Muscle of leg (tissue), 11 donors: ENCODE results near the gene CSTB. TPM values are rescaled to one million over a fixed set of nuclear protein-coding genes. Genes with fewer than 3 reads are reported as not detected.
A peak's percentile ranks its signal among the peaks of the same experiment; 100 is the strongest.

Experiments
- DNase-seq: peaks from one replicate; pipeline ENCODE4 v3.0.0; 2013
- H3K27ac ChIP-seq: one replicate; pipeline ENCODE4 v1.5.1; 2013; ENCODE audit warnings: mild to moderate bottlenecking, low read length, control low read depth
- H3K27me3 ChIP-seq: one replicate; pipeline ENCODE4 v1.6.1; 2013; ENCODE audit warnings: low read length; ENCODE audit not compliant: control insufficient read depth, insufficient read depth
- H3K36me3 ChIP-seq: one replicate; pipeline ENCODE4 v1.6.1; 2013; ENCODE audit warnings: low read length; ENCODE audit not compliant: control insufficient read depth, insufficient read depth
- H3K4me1 ChIP-seq: one replicate; pipeline ENCODE4 v1.6.1; 2013; ENCODE audit warnings: low read length; ENCODE audit not compliant: control insufficient read depth, insufficient read depth
- H3K4me3 ChIP-seq: one replicate; pipeline ENCODE4 v1.5.1; 2013; ENCODE audit warnings: low read length, control low read depth
- H3K9me3 ChIP-seq: replicated peaks from 2 replicates; pipeline ENCODE4 v1.6.1; 2013; ENCODE audit warnings: low read depth, low read length; ENCODE audit not compliant: control insufficient read depth
- WGBS: methylation state at CpG from one replicate; pipeline ENCODE4 v1.1.5; 2013; ENCODE audit warnings: missing lambda C conversion rate; ENCODE audit not compliant: insufficient coverage; 5-methylcytosine and 5-hydroxymethylcytosine counted together
- polyA plus RNA-seq, 8 donors: library from polyadenylated mRNA; unstranded; fragments of 120-200 nt; gene quantifications; one replicate each; pipeline versions ENCODE4 v1.2.1 to v1.2.3, GENCODE V29; 2013; ENCODE audit warnings: inconsistent platforms in 1 of 8, low replicate concordance in 1 of 8; ENCODE audit not compliant: insufficient read length in 8 of 8, insufficient read depth in 1 of 8
- total RNA-seq: library from RNA; stranded (reverse); fragments of 120-200 nt; gene quantifications from one replicate; pipeline ENCODE4 v1.2.4, GENCODE V29; 2013

CSTB gene
- total and polyA plus RNA-seq, 9 donors = 5.6 to 26.0 (median 22.8) TPM

DNA sequence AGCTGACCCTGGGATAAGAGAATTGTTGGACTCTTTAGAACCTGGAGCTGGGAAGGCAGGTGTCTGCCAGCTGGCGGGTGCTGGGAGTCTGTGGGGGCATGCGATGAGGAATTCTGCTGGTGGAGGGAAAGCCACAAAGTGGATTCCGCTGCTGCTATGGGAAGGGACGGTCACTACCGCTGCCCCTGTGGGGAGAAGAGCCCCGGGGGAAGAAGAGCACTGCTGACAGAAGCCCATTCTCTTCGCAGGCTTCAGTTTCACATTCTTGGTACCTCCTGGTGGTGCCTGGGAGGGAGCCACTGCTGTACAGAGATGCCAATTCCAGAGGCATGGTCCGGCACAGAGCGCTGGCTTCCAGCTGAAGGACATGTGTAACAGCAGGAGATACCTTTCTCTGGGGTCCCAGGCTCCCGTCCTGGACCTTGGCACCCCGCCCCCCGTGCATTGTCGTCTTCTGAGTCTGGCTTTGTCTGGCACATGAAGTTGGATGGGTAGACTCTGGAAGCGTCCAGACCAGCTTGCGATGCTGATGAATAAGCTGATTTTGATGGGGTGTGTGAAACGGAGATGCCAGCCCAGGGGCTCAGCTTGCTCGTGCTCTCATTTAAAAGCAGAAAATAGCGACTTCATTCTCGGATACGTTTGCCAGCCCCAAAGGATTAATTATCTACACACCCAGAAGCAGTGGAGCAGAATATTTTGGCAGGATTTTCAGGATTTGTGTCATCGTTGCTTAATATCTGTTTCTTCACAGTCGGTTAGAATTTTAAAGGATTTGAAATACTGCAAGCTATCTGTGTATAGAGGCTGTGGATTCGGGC is 44.0 kb downstream of the CSTB start:
- Histone ChIP-seq H3K4me1 (peaks cover 62% of the 10 kb centered on the region), H3K27me3 (no peaks in the 10 kb centered on the region), H3K36me3 (peaks cover 9% of the 10 kb centered on the region), H3K27ac (peak overlapping the region; percentile 51), H3K4me3 (no peak overlapping the region), H3K9me3 (no peaks in the 10 kb centered on the region)
- peak; percentile 77 for DNase-seq
- WGBS = 75% methylated on average over 11 of the region's 23 CpGs

DNA sequence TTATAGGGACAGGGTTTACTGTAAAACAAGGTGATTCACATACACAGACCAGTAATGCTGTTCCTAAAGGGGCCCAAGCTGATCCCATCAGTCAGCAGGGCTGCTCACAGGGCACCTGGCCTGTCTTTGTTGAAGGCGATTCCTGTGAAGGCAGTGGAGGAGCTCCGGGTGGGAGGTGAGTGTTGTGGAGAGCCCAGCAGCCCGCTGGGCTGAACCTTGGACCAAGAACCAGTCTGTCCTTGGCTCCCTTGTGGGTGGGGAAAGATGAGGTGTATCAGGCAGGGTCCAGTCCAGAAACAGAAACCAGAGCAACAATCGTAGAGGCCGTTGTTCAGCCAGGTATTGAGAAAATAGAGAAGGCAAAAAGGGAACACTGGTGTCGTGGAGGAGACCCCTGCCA is 44.6 kb downstream of the CSTB start:
- WGBS = 69% methylated on average over 6 of the region's 6 CpGs

DNA sequence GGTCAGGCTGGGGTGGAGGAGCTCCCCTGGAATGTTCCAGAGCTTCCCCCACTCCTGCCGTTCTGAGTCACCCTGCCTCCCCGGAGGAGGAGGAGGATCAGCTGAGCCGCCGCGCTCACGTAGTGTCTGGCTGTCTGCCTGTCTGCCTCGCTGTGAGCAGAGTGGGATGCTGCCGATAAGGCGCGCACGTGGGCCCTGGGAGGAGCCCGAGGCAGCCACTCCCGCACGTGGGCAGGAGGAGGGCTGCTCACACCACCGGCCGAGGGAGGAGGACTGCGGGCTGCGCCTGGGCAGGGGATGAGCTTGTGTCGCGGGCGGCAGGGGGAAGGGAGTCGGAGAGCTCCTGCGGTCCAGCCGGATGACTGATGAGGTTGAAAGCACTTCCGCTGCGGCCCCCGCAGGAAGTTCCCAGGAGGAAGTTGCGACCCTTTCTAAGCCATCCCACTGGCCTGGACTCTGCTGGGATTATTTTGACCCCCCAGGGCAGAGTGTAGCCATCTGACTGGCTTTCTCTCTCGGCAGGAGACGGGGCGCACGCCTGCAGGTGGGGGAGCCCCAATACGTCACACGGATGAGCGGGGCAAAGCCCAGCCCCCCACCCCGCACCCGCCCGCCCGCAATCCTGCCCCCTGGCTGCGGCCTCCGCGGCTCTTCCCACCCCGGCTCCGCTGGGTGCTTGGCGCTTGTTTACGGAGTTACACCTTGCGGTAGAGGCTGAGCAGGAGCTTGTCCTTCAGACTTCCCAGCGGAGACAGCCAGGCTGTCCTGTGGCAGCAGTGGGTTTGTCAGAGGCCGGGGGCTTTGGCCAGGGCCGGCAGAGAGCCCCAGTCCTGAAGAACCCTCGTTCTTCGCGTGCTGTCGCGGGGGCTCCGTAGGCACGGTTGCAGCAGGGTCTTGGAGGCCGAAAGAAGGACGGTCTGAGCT is 47.4 kb downstream of the CSTB start:
- Histone ChIP-seq H3K27me3 (no peaks in the 10 kb centered on the region), H3K27ac (peak overlapping the region; percentile 82), H3K9me3 (no peaks in the 10 kb centered on the region), H3K36me3 (peaks cover 7% of the 10 kb centered on the region), H3K4me3 (peak overlapping the region; percentile 68), H3K4me1 (peaks cover 63% of the 10 kb centered on the region)
- peak; percentile 96 for DNase-seq
- under 1% methylated on average over 47 of the region's 59 CpGs for WGBS

More for the DNA sequence above, 44.6 kb downstream of the CSTB start:
- DNase-seq = no peak
- no peak overlapping the region for H3K4me3 ChIP-seq
- peaks cover 9% of the 10 kb centered on the region for H3K36me3 ChIP-seq
- H3K27ac ChIP-seq = peak overlapping the region; percentile 51
- no peaks in the 10 kb centered on the region for H3K9me3 ChIP-seq
- H3K4me1 ChIP-seq = peaks cover 68% of the 10 kb centered on the region
- no peaks in the 10 kb centered on the region for H3K27me3 ChIP-seq

DNA sequence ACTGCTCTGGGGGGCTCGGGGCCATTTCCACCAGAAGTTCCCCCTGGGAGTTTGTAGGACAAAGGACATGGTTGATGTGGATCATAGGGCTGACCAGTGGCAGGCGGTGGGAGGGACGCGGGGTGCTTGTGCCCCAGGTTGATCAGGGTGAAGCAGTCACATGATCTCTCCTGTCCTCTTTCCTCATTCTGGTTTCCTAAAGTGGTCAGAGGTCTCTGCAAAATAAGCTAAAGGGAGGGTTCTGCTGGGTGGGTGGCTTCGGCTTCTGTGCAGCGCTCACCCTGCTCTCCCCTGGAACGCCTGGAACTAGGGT is 48.0 kb downstream of the CSTB start:
- Histone ChIP-seq H3K27me3 (no peaks in the 10 kb centered on the region), H3K27ac (peak overlapping the region; percentile 82), H3K4me1 (peaks cover 56% of the 10 kb centered on the region), H3K4me3 (peak overlapping the region; percentile 68), H3K9me3 (no peaks in the 10 kb centered on the region), H3K36me3 (peaks cover 10% of the 10 kb centered on the region)
- no peak for DNase-seq
- WGBS = 0% methylated on average over 3 of the region's 7 CpGs

DNA sequence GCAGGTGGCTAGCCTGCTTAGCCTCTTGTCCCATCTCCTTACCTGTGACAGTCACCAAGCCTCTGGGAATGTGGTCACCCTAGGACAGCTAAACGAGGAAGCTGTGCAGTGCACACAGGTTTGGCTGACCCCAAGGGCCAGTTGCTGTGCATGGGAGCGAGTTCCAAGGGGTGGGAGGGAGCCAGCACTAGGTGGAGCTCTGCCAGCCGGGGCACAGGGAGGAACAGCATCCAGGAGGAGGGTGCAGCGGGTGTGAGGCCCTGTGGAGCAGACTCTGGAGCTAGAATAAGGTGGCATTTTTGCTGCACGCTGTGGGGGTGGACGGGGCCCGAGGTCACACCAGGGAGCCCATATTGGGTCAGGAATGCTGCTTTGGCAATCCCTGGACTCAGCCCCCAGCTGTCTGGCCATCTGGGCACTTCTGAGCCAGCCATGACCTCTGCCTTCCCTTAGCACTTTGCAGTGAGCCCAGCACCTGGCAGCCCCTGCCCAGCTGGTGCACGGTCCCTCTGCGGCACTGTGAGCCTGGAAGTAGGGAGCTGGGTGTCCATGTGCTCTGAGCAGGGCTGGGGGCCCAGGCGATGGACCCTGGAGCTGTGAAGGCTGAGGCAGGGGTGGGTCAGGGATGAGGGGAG is 48.5 kb downstream of the CSTB start:
- no peaks in the 10 kb centered on the region for H3K9me3 ChIP-seq

DNA sequence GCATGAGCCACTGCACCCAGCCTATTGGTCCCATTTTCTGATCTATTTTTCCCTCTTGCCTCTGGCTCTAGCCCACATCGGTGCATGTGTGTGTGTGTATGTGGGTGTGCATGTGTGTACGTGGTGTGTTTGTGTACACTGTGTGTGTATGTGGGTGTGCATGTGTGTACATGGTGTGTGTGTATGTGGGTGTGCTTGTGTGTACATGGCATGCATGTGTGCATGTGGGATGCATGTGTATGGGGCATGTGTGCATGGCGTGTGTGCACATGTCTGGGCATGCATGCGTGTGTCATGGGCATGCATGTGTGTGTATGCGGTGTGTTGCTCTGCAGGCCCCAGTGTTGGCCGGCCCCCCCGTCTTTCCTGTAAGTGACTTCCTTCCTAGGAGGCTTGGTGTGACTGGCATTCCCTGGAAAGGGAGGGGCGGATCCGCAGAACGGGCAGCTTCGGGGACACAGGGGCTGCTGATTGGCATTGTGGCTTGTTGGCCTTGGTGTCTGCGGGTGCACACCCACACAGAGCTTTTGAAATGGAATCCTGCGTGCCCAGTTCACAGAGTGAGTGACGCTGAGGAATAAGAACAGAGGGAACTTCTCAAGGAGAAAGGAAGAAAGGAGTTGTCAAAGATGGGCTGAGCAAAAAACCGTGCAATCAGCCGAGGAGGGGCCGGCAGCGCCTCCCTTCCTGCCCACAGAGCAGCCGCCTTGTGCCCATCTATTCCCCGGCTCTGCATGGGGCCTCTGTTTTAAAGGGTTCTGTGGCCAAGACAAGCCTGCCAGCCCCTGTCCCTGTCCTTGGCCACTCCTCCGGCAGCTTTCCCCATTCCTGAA is 49.2 kb downstream of the CSTB start:
- 71% methylated on average over 19 of the region's 21 CpGs for WGBS
- Histone ChIP-seq H3K4me1 (peaks cover 48% of the 10 kb centered on the region), H3K27ac (no peak overlapping the region), H3K27me3 (no peaks in the 10 kb centered on the region), H3K4me3 (no peak overlapping the region), H3K36me3 (peaks cover 10% of the 10 kb centered on the region), H3K9me3 (no peaks in the 10 kb centered on the region)
- no peak for DNase-seq

More for the DNA sequence above, 48.5 kb downstream of the CSTB start:
- H3K4me1 ChIP-seq = peaks cover 53% of the 10 kb centered on the region
- peak overlapping the region; percentile 82 for H3K27ac ChIP-seq
- WGBS = 57% methylated on average over 10 of the region's 10 CpGs
- peak overlapping the region; percentile 68 for H3K4me3 ChIP-seq
- DNase-seq = peak; percentile 52
- peaks cover 10% of the 10 kb centered on the region for H3K36me3 ChIP-seq
- H3K27me3 ChIP-seq = no peaks in the 10 kb centered on the region

Other genes starting within 250 kb of the CSTB start
- 1.2 TPM for gene HSF2BP, start 116.8 kb downstream of the CSTB start, total RNA-seq
- gene HSF2BP, start 116.8 kb downstream of the CSTB start, polyA plus RNA-seq = 1 to 10 TPM in 2 of 8 donors, under 1 TPM in 6; 0.68 to 1.1 (median 0.88) TPM
- gene RRP1B, start 116.7 kb downstream of the CSTB start, total RNA-seq = 17.9 TPM
- 10 to 100 TPM; 22.1 to 29.5 (median 26.5) TPM for gene RRP1B, start 116.7 kb downstream of the CSTB start, polyA plus RNA-seq
- gene PDXK, start 57.2 kb downstream of the CSTB start, total RNA-seq = 31.6 TPM
- 10 to 100 TPM; 20.9 to 29.5 (median 21.4) TPM for gene PDXK, start 57.2 kb downstream of the CSTB start, polyA plus RNA-seq
- gene RRP1, start 13.3 kb upstream of the CSTB start, total RNA-seq = 12.9 TPM
- gene RRP1, start 13.3 kb upstream of the CSTB start, polyA plus RNA-seq = 10 to 100 TPM; 18.8 to 22.7 (median 21.1) TPM
- gene AGPAT3, start 88.9 kb upstream of the CSTB start, total RNA-seq = 19.2 TPM
- gene AGPAT3, start 88.9 kb upstream of the CSTB start, polyA plus RNA-seq = 10 to 100 TPM; 23.3 to 32.2 (median 28.2) TPM
- 12.0 TPM for gene TRAPPC10, start 236.0 kb upstream of the CSTB start, total RNA-seq
- gene TRAPPC10, start 236.0 kb upstream of the CSTB start, polyA plus RNA-seq = 10 to 100 TPM in 6 of 8 donors, 1 to 10 TPM in 2; 9.9 to 16.7 (median 12.1) TPM